SW 1271 (cell line): ENCODE data around the gene WWOX.

Experiments used
- DNase-seq, 2 experiments: peaks; one replicate each; lab custom pipeline; 2025; lab: John Stamatoyannopoulos, UW

Gene WWOX

GRCh38 chr16:78227855-78228254 lies 128.4 kb downstream of the WWOX start:
- no peak for DNase-seq

- no peak for DNase-seq
Observed at GRCh38 chr16:78228704-78229103, 129.2 kb downstream of the WWOX start.

GRCh38 chr16:78230832-78231231 lies 131.4 kb downstream of the WWOX start:
- no peak for DNase-seq

- DNase-seq: peak; percentile 8 to 46
Observed at GRCh38 chr16:78235168-78235800, 135.8 kb downstream of the WWOX start.

- no peak for DNase-seq
Observed at GRCh38 chr16:78235876-78236275, 136.4 kb downstream of the WWOX start.

- DNase-seq: no peak
Observed at GRCh38 chr16:78237841-78238240, 138.4 kb downstream of the WWOX start.

GRCh38 chr16:78240459-78241222 lies 141.2 kb downstream of the WWOX start:
- no peak for DNase-seq

- DNase-seq: no peak
Observed at GRCh38 chr16:78242239-78242630, 142.8 kb downstream of the WWOX start.

- no peak for DNase-seq
Observed at GRCh38 chr16:78244131-78244895, 144.9 kb downstream of the WWOX start.

- no peak for DNase-seq
Observed at GRCh38 chr16:78246559-78246958, 147.1 kb downstream of the WWOX start.

- no peak for DNase-seq
Observed at GRCh38 chr16:78249056-78249455, 149.6 kb downstream of the WWOX start.

- DNase-seq: no peak
Observed at GRCh38 chr16:78249832-78250231, 150.4 kb downstream of the WWOX start.

GRCh38 chr16:78251115-78251514 lies 151.7 kb downstream of the WWOX start:
- DNase-seq: no peak

GRCh38 chr16:78252757-78253156 lies 153.3 kb downstream of the WWOX start:
- no peak for DNase-seq

GRCh38 chr16:78254841-78255240 lies 155.4 kb downstream of the WWOX start:
- DNase-seq: no peak

- DNase-seq: no peak
Observed at GRCh38 chr16:78256686-78257375, 157.4 kb downstream of the WWOX start.

- no peak for DNase-seq
Observed at GRCh38 chr16:78257376-78257728, 157.9 kb downstream of the WWOX start.

GRCh38 chr16:78258375-78259065 lies 159.1 kb downstream of the WWOX start:
- DNase-seq: no peak

- no peak for DNase-seq
Observed at GRCh38 chr16:78259873-78260272, 160.4 kb downstream of the WWOX start.

GRCh38 chr16:78264642-78265041 lies 165.2 kb downstream of the WWOX start:
- no peak for DNase-seq

- DNase-seq: no peak
Observed at GRCh38 chr16:78269256-78269655, 169.8 kb downstream of the WWOX start.

- DNase-seq: no peak
Observed at GRCh38 chr16:78271981-78272380, 172.5 kb downstream of the WWOX start.
